Endothelial cell of umbilical vein (primary cell): ENCODE data around the gene C12orf76.

ENCODE experiments used
- EZH2 ChIP-seq: IDR thresholded peaks from 2 replicates; pipeline ENCODE4 v1.6.1; 2012; ENCODE audit warnings: borderline replicate concordance, low read depth, mild to moderate bottlenecking, moderate library complexity, low read length, inconsistent platforms; ENCODE audit not compliant: severe bottlenecking
- FOS ChIP-seq: IDR thresholded peaks from 2 replicates; pipeline ENCODE4 v1.6.1; 2011; ENCODE audit warnings: mild to moderate bottlenecking, low read length, moderate library complexity, borderline replicate concordance; ENCODE audit not compliant: insufficient read depth
- GATA2 ChIP-seq: IDR thresholded peaks from 2 replicates; pipeline ENCODE4 v1.7.0; 2011; ENCODE audit warnings: low read depth, mild to moderate bottlenecking, moderate library complexity, mixed read lengths, low read length; ENCODE audit not compliant: insufficient read length, insufficient read depth
- JUN ChIP-seq: IDR thresholded peaks from 2 replicates; pipeline ENCODE4 v1.6.1; 2011; ENCODE audit warnings: borderline replicate concordance, low read depth; ENCODE audit not compliant: insufficient read length, insufficient read depth
- MYC ChIP-seq: IDR thresholded peaks from one replicate; pipeline ENCODE4 v1.6.1; 2011; ENCODE audit warnings: mild to moderate bottlenecking, low read depth, low read length
- POLR2A ChIP-seq: IDR thresholded peaks from 2 replicates; pipeline ENCODE4 v1.6.1; 2012; ENCODE audit warnings: low read depth, mild to moderate bottlenecking, control low read depth, low read length
- POLR2AphosphoS5 ChIP-seq: IDR thresholded peaks from 2 replicates; pipeline ENCODE4 v1.6.1; 2012; ENCODE audit warnings: low read depth, mild to moderate bottlenecking, control low read depth, low read length, moderate library complexity; ENCODE audit not compliant: insufficient read depth
- TF ChIP-seq, protein P1 (sequence below), 2 donors: IDR thresholded peaks; 1 replicate in 1 of 2; 2 replicates in 1 of 2; pipeline ENCODE4 v1.5.1; 2011; ENCODE audit warnings: low read length in 2 of 2, mild to moderate bottlenecking in 2 of 2, moderate library complexity in 2 of 2, control low read depth in 1 of 2, inconsistent platforms in 1 of 2, low read depth in 1 of 2; ENCODE audit not compliant: insufficient read depth in 1 of 2; ENCODE audit errors: extremely low read depth in 1 of 2
- TF ChIP-seq, protein P2 (sequence below): IDR thresholded peaks from 2 replicates; pipeline ENCODE4 v1.6.1; 2011; ENCODE audit not compliant: insufficient read depth, insufficient read length

DNA sequence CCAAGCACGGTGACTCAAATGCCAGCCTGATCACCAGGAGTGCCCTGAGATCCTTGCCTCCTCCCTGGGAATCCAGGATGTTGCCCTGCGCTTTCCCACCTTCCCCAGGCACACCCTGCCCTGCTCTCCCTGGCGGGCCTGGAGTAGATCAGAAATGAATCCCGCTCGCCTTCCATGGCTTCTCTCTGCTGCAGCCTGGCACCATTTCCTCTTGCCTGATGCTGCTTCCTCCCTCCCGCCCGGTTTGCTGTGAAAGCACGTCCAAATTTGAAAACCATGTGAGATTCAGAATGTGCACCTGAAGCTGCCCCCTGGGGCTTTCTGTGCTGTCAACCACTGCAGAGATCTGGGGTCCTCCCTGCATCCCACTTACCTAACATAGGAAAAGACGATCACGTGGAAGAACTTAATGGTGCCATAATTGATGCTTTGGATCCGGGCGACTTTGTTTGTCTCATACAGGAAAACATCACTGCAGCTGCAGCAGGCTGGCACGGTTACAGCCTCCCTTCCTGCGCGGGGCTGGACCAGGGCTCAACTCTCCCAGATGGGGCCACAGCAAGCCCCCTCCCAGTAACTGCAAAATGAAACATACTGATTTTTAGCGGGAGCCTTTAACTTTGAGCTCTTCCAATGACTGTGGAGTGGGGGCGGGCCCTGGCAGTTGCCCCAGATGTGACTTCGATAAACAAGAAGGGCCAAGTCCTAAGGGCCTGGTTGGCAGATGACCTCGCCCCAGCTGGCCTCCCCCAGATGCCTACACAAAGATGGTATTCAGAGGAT, 24.9 kb upstream of the C12orf76 start:
- TF ChIP-seq, protein P1, sequence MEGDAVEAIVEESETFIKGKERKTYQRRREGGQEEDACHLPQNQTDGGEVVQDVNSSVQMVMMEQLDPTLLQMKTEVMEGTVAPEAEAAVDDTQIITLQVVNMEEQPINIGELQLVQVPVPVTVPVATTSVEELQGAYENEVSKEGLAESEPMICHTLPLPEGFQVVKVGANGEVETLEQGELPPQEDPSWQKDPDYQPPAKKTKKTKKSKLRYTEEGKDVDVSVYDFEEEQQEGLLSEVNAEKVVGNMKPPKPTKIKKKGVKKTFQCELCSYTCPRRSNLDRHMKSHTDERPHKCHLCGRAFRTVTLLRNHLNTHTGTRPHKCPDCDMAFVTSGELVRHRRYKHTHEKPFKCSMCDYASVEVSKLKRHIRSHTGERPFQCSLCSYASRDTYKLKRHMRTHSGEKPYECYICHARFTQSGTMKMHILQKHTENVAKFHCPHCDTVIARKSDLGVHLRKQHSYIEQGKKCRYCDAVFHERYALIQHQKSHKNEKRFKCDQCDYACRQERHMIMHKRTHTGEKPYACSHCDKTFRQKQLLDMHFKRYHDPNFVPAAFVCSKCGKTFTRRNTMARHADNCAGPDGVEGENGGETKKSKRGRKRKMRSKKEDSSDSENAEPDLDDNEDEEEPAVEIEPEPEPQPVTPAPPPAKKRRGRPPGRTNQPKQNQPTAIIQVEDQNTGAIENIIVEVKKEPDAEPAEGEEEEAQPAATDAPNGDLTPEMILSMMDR (IDR thresholded peaks at IDR 0.05; ENCODE audit: extremely low read depth in 1 of 2, insufficient read depth in 1 of 2, low read depth in 1 of 2, low read length in 2 of 2): no peak
- TF ChIP-seq, protein P2, sequence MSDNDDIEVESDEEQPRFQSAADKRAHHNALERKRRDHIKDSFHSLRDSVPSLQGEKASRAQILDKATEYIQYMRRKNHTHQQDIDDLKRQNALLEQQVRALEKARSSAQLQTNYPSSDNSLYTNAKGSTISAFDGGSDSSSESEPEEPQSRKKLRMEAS: no peak
- TF ChIP-seq POLR2A (no peak), POLR2AphosphoS5 (no peak), JUN (no peak), EZH2 (no peak), FOS (no peak), MYC (no peak), GATA2 (no peak)
